Thoracic aorta (tissue), 2 donors: ENCODE data around the gene TNFRSF8. TPM values are rescaled to one million over a fixed set of nuclear protein-coding genes. Genes with fewer than 3 reads are reported as not detected.

Experiments used
- ATAC-seq: fragments of 150-250 bp; one replicate; pipeline ENCODE4 v1.8.0; 2017; ENCODE audit warnings: low read depth; ENCODE audit not compliant: insufficient number of reproducible peaks, low FRiP score
- DNase-seq: peaks from one replicate; pipeline ENCODE4 v3.0.0-alpha.2; 2020; ENCODE audit warnings: low spot score
- H3K27ac ChIP-seq, 2 donors: fragments of 200-600 bp; sonication (generic); 1 replicate in 1 of 2; 2 replicates in 1 of 2; pipeline ENCODE4 v1.5.1; 2016; ENCODE audit warnings: mild to moderate bottlenecking in 2 of 2, moderate library complexity in 2 of 2
- H3K27me3 ChIP-seq: fragments of 200-600 bp; sonication (generic); replicated peaks from 2 replicates; pipeline ENCODE4 v1.6.0; 2016; ENCODE audit warnings: mild to moderate bottlenecking; ENCODE audit not compliant: insufficient read depth
- H3K36me3 ChIP-seq: fragments of 200-600 bp; sonication (generic); one replicate; pipeline ENCODE4 v1.5.1; 2016
- H3K4me1 ChIP-seq, 2 donors: fragments of 200-600 bp; sonication (generic); 1 replicate in 1 of 2; 2 replicates in 1 of 2; pipeline versions ENCODE4 v1.5.1 to v1.6.0; 2016; ENCODE audit warnings: low read depth in 2 of 2, mild to moderate bottlenecking in 1 of 2; ENCODE audit not compliant: control insufficient read depth in 1 of 2
- H3K4me3 ChIP-seq: fragments of 200-600 bp; sonication (generic); 2 replicates; pipeline ENCODE4 v1.5.1; 2016; ENCODE audit warnings: mild to moderate bottlenecking
- H3K9me3 ChIP-seq: fragments of 200-600 bp; sonication (generic); 2 replicates; pipeline ENCODE4 v1.5.1; 2016
- CTCF ChIP-seq: fragments of 200-600 bp; sonication (generic); IDR thresholded peaks from one replicate; pipeline ENCODE4 v1.5.1; 2019; ENCODE audit warnings: antibody characterized with exemption
- total RNA-seq, 2 donors: library from RNA; depleted of rRNA; stranded (reverse); fragments of >200 nt; gene quantifications; one replicate each; pipeline versions ENCODE4 v1.1.0 to v1.2.3, GENCODE V29; 2016

TNFRSF8 gene
- total RNA-seq, 2 donors from 2014 or later = 0.49 to 0.54 TPM

GRCh38 chr1:12087797-12088314 lies 24.8 kb downstream of the TNFRSF8 start:
- no peaks in the 10 kb centered on the region for H3K27me3 ChIP-seq
- no peak for DNase-seq
- no peak for ATAC-seq
- H3K4me1 ChIP-seq = no peaks in the 10 kb centered on the region
- H3K36me3 ChIP-seq = no peaks in the 10 kb centered on the region
- no peak for TF ChIP-seq CTCF
- H3K4me3 ChIP-seq = no peak overlapping the region
- peaks cover 4% of the 10 kb centered on the region for H3K9me3 ChIP-seq
- no peak overlapping the region for H3K27ac ChIP-seq

- no peak for TF ChIP-seq CTCF
- ATAC-seq (no peak), DNase-seq (no peak)
- Histone ChIP-seq H3K4me3 (no peak overlapping the region), H3K27ac (no peak overlapping the region), H3K36me3 (no peaks in the 10 kb centered on the region), H3K27me3 (no peaks in the 10 kb centered on the region), H3K4me1 (no peaks in the 10 kb centered on the region), H3K9me3 (no peaks in the 10 kb centered on the region)
Measured at GRCh38 chr1:12088607-12089006, 25.5 kb downstream of the TNFRSF8 start.

- TF ChIP-seq CTCF = no peak
- Histone ChIP-seq H3K27me3 (no peaks in the 10 kb centered on the region), H3K36me3 (no peaks in the 10 kb centered on the region), H3K9me3 (no peaks in the 10 kb centered on the region), H3K4me1 (no peaks in the 10 kb centered on the region), H3K4me3 (no peak overlapping the region), H3K27ac (no peak overlapping the region)
- no peak for ATAC-seq
- no peak for DNase-seq
Measured at GRCh38 chr1:12090326-12090725, 27.2 kb downstream of the TNFRSF8 start.

GRCh38 chr1:12091191-12091590 lies 28.1 kb downstream of the TNFRSF8 start:
- DNase-seq (no peak), ATAC-seq (no peak)
- no peak for TF ChIP-seq CTCF
- no peaks in the 10 kb centered on the region for H3K4me1 ChIP-seq
- H3K27me3 ChIP-seq = no peaks in the 10 kb centered on the region
- H3K9me3 ChIP-seq = no peaks in the 10 kb centered on the region
- no peak overlapping the region for H3K27ac ChIP-seq
- no peaks in the 10 kb centered on the region for H3K36me3 ChIP-seq
- no peak overlapping the region for H3K4me3 ChIP-seq

GRCh38 chr1:12094180-12094579 lies 31.1 kb downstream of the TNFRSF8 start:
- Histone ChIP-seq H3K27me3 (no peaks in the 10 kb centered on the region), H3K27ac (no peak overlapping the region), H3K4me3 (no peak overlapping the region), H3K4me1 (no peaks in the 10 kb centered on the region), H3K36me3 (no peaks in the 10 kb centered on the region), H3K9me3 (peaks cover 5% of the 10 kb centered on the region)
- DNase-seq = no peak
- ATAC-seq = no peak
- no peak for TF ChIP-seq CTCF
